ENCODE measurements around the gene GNAQ. TPM values are rescaled to one million over a fixed set of nuclear protein-coding genes. Genes with fewer than 3 reads are reported as not detected.

GNAQ gene
- total and polyA plus RNA-seq, 8 donors = 13.1 to 75.3 (median 38.5) TPM

DNA sequence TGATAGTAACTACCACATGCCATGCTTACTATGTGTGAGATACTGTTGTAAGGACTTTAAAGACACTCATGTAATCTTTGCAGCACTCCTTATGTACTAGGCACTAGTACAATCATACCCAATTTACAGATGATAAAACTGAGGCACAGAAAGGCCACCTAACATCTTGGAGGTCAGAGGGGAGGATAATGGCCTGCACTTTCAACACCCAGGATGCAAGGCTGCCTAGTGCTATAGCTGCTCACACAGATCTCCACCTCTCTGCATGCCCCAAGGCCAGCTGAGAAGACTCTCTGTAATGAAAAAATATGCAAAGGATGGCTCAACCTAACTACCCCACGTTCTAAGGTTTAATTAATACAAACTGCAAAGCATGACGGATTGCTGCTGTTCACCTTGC is 57.2 kb downstream of the GNAQ start:
- WGBS, 5 donors = 34 to 55% (median 42%) methylated on average over 2 of the region's 2 CpGs
- Histone ChIP-seq H3K27me3 (no peaks in the 10 kb centered on the region), H3K27ac (no peak overlapping the region), H3K4me1 (peaks cover 27 to 69% (median 46%) of the 10 kb centered on the region in 4 donors), H3K4me3 (no peak overlapping the region), H3K9me3 (no peaks in the 10 kb centered on the region), H3K36me3 (no peaks in the 10 kb centered on the region)
- TF ChIP-seq POLR2A (IDR thresholded peaks at IDR 0.05) (no peak), EP300 (IDR thresholded peaks at IDR 0.05) (no peak)
- TF ChIP-seq, protein P1, sequence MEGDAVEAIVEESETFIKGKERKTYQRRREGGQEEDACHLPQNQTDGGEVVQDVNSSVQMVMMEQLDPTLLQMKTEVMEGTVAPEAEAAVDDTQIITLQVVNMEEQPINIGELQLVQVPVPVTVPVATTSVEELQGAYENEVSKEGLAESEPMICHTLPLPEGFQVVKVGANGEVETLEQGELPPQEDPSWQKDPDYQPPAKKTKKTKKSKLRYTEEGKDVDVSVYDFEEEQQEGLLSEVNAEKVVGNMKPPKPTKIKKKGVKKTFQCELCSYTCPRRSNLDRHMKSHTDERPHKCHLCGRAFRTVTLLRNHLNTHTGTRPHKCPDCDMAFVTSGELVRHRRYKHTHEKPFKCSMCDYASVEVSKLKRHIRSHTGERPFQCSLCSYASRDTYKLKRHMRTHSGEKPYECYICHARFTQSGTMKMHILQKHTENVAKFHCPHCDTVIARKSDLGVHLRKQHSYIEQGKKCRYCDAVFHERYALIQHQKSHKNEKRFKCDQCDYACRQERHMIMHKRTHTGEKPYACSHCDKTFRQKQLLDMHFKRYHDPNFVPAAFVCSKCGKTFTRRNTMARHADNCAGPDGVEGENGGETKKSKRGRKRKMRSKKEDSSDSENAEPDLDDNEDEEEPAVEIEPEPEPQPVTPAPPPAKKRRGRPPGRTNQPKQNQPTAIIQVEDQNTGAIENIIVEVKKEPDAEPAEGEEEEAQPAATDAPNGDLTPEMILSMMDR (IDR thresholded peaks at IDR 0.05) = no peak
- intact Hi-C loops (cut with DNase I; ENCODE audit: low total_unique reads) = loop anchor here (10.0 kb wide), 1 partner anchor 60 kb away; the partner anchor contains the start of gene GNAQ
- no peak for DNase-seq

GRCh38 chr9:77969083-77969482 is 62.5 kb downstream of the GNAQ start:
- Histone ChIP-seq H3K27me3 (no peaks in the 10 kb centered on the region), H3K4me3 (no peak overlapping the region), H3K27ac (no peak overlapping the region), H3K9me3 (no peaks in the 10 kb centered on the region), H3K36me3 (no peaks in the 10 kb centered on the region), H3K4me1 (peaks cover 0 to 60% (median 22%) of the 10 kb centered on the region in 4 donors)
- no peak for DNase-seq
- intact Hi-C loops (cut with DNase I; ENCODE audit: low total_unique reads) = no loop called here
- WGBS, 5 donors = 66 to 84% (median 69%) methylated on average over 4 of the region's 4 CpGs
- TF ChIP-seq POLR2A (IDR thresholded peaks at IDR 0.05) (no peak), EP300 (IDR thresholded peaks at IDR 0.05) (no peak), POLR2AphosphoS5 (IDR thresholded peaks at IDR 0.05) (no peak)
- TF ChIP-seq, protein P1 (IDR thresholded peaks at IDR 0.05) = no peak

GRCh38 chr9:77968506-77968905 is 63.1 kb downstream of the GNAQ start:
- no peaks in the 10 kb centered on the region for H3K36me3 ChIP-seq
- WGBS, 5 donors = 60 to 78% (median 69%) methylated on average over 3 of the region's 3 CpGs
- H3K9me3 ChIP-seq = no peaks in the 10 kb centered on the region
- no peak overlapping the region for H3K27ac ChIP-seq
- peaks cover 0 to 58% (median 22%) of the 10 kb centered on the region in 4 donors for H3K4me1 ChIP-seq
- no peaks in the 10 kb centered on the region for H3K27me3 ChIP-seq
- intact Hi-C loops (cut with DNase I; ENCODE audit: low total_unique reads) = no loop called here
- H3K4me3 ChIP-seq = no peak overlapping the region
- DNase-seq = no peak
- TF ChIP-seq, protein P1 (IDR thresholded peaks at IDR 0.05) = no peak
- TF ChIP-seq POLR2AphosphoS5 (IDR thresholded peaks at IDR 0.05) (no peak), POLR2A (IDR thresholded peaks at IDR 0.05) (no peak), EP300 (IDR thresholded peaks at IDR 0.05) (no peak)

GRCh38 chr9:77966718-77967117 is 64.9 kb downstream of the GNAQ start:
- no peak overlapping the region for H3K4me3 ChIP-seq
- H3K4me1 ChIP-seq = peaks cover 0 to 61% (median 28%) of the 10 kb centered on the region in 4 donors
- H3K27me3 ChIP-seq = no peaks in the 10 kb centered on the region
- TF ChIP-seq POLR2AphosphoS5 (IDR thresholded peaks at IDR 0.05) (no peak), POLR2A (IDR thresholded peaks at IDR 0.05) (no peak), EP300 (IDR thresholded peaks at IDR 0.05) (no peak)
- TF ChIP-seq, protein P1 (IDR thresholded peaks at IDR 0.05) = no peak
- H3K36me3 ChIP-seq = no peaks in the 10 kb centered on the region
- whole genome bisulfite sequencing, 5 donors = 88 to 91% (median 90%) methylated on average over 8 of the region's 8 CpGs
- intact Hi-C loops (cut with DNase I; ENCODE audit: low total_unique reads) = no loop called here
- no peak overlapping the region for H3K27ac ChIP-seq
- no peak for DNase-seq
- no peaks in the 10 kb centered on the region for H3K9me3 ChIP-seq
